Measurements from ENCODE around the gene SLC66A3.

- TF ChIP-seq POLR2A (IDR thresholded peaks at IDR 0.05; ENCODE audit: low read depth, low read length) (no peak), POLR2AphosphoS5 (IDR thresholded peaks at IDR 0.05; ENCODE audit: low read depth, low read length) (no peak), POU2F2 (IDR thresholded peaks at IDR 0.05; ENCODE audit: low read depth, low read length) (no peak), TAF1 (IDR thresholded peaks at IDR 0.05; ENCODE audit: low read depth, low read length) (no peak), SPI1 (IDR thresholded peaks at IDR 0.05; ENCODE audit: low read depth, low read length) (no peak)
These were observed 30.6 kb upstream of the SLC66A3 start for GRCh38 chr2:11124760-11125068.
